HG03520 (cell line): ENCODE results near the gene HEG1.
"Not testable (repeated sequence)": the region's sequence is repeated elsewhere in the genome, so short reads cannot be mapped to it uniquely, and the experiment has no call there.

Source experiments
- ATAC-seq: cut with Tn5 transposase; IDR thresholded peaks from one replicate; pipeline ENCODE4 v1.9.1; 2021; ENCODE audit warnings: mild to moderate bottlenecking, moderate library complexity; ENCODE audit not compliant: unreplicated experiment

The HEG1 gene

GRCh38 chr3:124964387-124964786 is 91.4 kb downstream of the HEG1 start:
- ATAC-seq = no peak

- no peak for ATAC-seq
These were observed 92.0 kb downstream of the HEG1 start for GRCh38 chr3:124963755-124964154.

- ATAC-seq = no peak
These were observed 93.3 kb downstream of the HEG1 start for GRCh38 chr3:124962403-124962940.

GRCh38 chr3:124960698-124961097 is 95.1 kb downstream of the HEG1 start:
- no peak for ATAC-seq

- ATAC-seq = no peak
These were observed 95.7 kb downstream of the HEG1 start for GRCh38 chr3:124960105-124960504.

GRCh38 chr3:124957951-124958350 is 97.8 kb downstream of the HEG1 start:
- not testable (repeated sequence) for ATAC-seq

GRCh38 chr3:124952282-124952855 is 103.4 kb downstream of the HEG1 start:
- ATAC-seq = no peak

GRCh38 chr3:124951511-124952281 is 104.1 kb downstream of the HEG1 start:
- ATAC-seq = no peak

GRCh38 chr3:124950026-124950425 is 105.8 kb downstream of the HEG1 start:
- ATAC-seq = no peak

- no peak for ATAC-seq
These were observed 113.2 kb downstream of the HEG1 start for GRCh38 chr3:124942613-124943012.

- ATAC-seq = no peak
These were observed 114.0 kb downstream of the HEG1 start for GRCh38 chr3:124941771-124942170.

GRCh38 chr3:124939661-124940060 is 116.1 kb downstream of the HEG1 start:
- no peak for ATAC-seq

GRCh38 chr3:124938896-124939295 is 116.9 kb downstream of the HEG1 start:
- ATAC-seq = no peak

- no peak for ATAC-seq
These were observed 118.7 kb downstream of the HEG1 start for GRCh38 chr3:124937049-124937448.

- ATAC-seq = no peak
These were observed 119.8 kb downstream of the HEG1 start for GRCh38 chr3:124935794-124936542.

- no peak for ATAC-seq
These were observed 120.5 kb downstream of the HEG1 start for GRCh38 chr3:124935264-124935663.

- ATAC-seq = no peak
These were observed 121.2 kb downstream of the HEG1 start, which contains the start of gene MUC13 for GRCh38 chr3:124934577-124934976. Gene MUC13, minus strand, starts transcription at chr3:124934751. Its CDS starts 39 bp downstream, at chr3:124934712.

- no peak for ATAC-seq
These were observed 127.2 kb downstream of the HEG1 start for GRCh38 chr3:124928333-124929202.

- ATAC-seq = no peak
These were observed 128.2 kb downstream of the HEG1 start for GRCh38 chr3:124927574-124928045.

- ATAC-seq = no peak
These were observed 129.2 kb downstream of the HEG1 start for GRCh38 chr3:124926426-124927101.
